ENCODE data around the gene PLXNA4.

PLXNA4 gene

GRCh38 chr7:132183781-132184380 lies 392.4 kb downstream of the PLXNA4 start:
- POLR2A ChIA-PET = no interaction called here
- no peak for DNase-seq (ENCODE audit: extremely low spot score)
- CTCF ChIA-PET = interaction anchor here (0.6 kb wide), 1 partner anchor 413 kb away, joined by 3 read pairs; no protein-coding TSS in a partner anchor
- no peak for TF ChIP-seq CTCF (IDR thresholded peaks at IDR 0.05; ENCODE audit: control extremely low read depth, extremely low read depth, low read depth, missing control alignments)

GRCh38 chr7:132182992-132183391 lies 393.3 kb downstream of the PLXNA4 start:
- TF ChIP-seq CTCF (IDR thresholded peaks at IDR 0.05; ENCODE audit: control extremely low read depth, extremely low read depth, low read depth, missing control alignments) = no peak
- DNase-seq (ENCODE audit: extremely low spot score) = no peak
- POLR2A ChIA-PET = no interaction called here
- CTCF ChIA-PET = no interaction called here

- no peak for DNase-seq (ENCODE audit: extremely low spot score)
- ChIA-PET CTCF (interaction anchor here (1.2 kb wide), 1 partner anchor 323 kb away, joined by 3 read pairs; no protein-coding TSS in a partner anchor), POLR2A (no interaction called here)
Measured at GRCh38 chr7:132181946-132182685, 394.2 kb downstream of the PLXNA4 start.

GRCh38 chr7:132181371-132181770 lies 394.9 kb downstream of the PLXNA4 start:
- DNase-seq (ENCODE audit: extremely low spot score) = no peak
- ChIA-PET CTCF (interaction anchor here (1.2 to 1.4 kb wide), 2 partner anchors 13 to 323 kb away, joined by 3 to 4 read pairs; no protein-coding TSS in a partner anchor), POLR2A (no interaction called here)
- no peak for TF ChIP-seq CTCF (IDR thresholded peaks at IDR 0.05; ENCODE audit: control extremely low read depth, extremely low read depth, low read depth, missing control alignments)

More at GRCh38 chr7:132181946-132182685, 394.2 kb downstream of the PLXNA4 start:
- no peak for TF ChIP-seq CTCF (IDR thresholded peaks at IDR 0.05; ENCODE audit: control extremely low read depth, extremely low read depth, low read depth, missing control alignments)

GRCh38 chr7:132180481-132180880 lies 395.8 kb downstream of the PLXNA4 start:
- DNase-seq (ENCODE audit: extremely low spot score) = no peak
- ChIA-PET POLR2A (no interaction called here), CTCF (interaction anchor here (0.7 to 1.4 kb wide), 3 partner anchors 10 to 12 kb away, joined by 3 to 4 read pairs (median 3); no protein-coding TSS in a partner anchor)
- no peak for TF ChIP-seq CTCF (IDR thresholded peaks at IDR 0.05; ENCODE audit: control extremely low read depth, extremely low read depth, low read depth, missing control alignments)

- no peak for TF ChIP-seq CTCF (IDR thresholded peaks at IDR 0.05; ENCODE audit: control extremely low read depth, extremely low read depth, low read depth, missing control alignments)
- POLR2A ChIA-PET = no interaction called here
- CTCF ChIA-PET = interaction anchor here (0.7 to 1.1 kb wide), 2 partner anchors 10 to 11 kb away, joined by 3 read pairs; no protein-coding TSS in a partner anchor
- no peak for DNase-seq (ENCODE audit: extremely low spot score)
Measured at GRCh38 chr7:132179681-132180080, 396.6 kb downstream of the PLXNA4 start.
